ENCODE data around the gene SAMM50. TPM values are rescaled to one million over a fixed set of nuclear protein-coding genes. Genes with fewer than 3 reads are reported as not detected.

Gene SAMM50
- polyA plus RNA-seq, 3 donors: 17.0 to 70.0 (median 62.5) TPM

- Histone ChIP-seq H3K9ac (ENCODE audit: insufficient read depth, low read length, poor library complexity, severe bottlenecking) (no peak overlapping the region), H3K27me3 (ENCODE audit: control insufficient read depth in 2 of 2, insufficient read depth in 2 of 2, low read length in 2 of 2) (peaks cover 13 to 38% of the 10 kb centered on the region in 2 donors)
- H3K27me3 Mint-ChIP-seq (ENCODE audit: low read depth in 3 of 3): peaks cover 28 to 45% (median 43%) of the 10 kb centered on the region in 3 donors
Measured at GRCh38 chr22:43925433-43926348, 29.6 kb upstream of the SAMM50 start.

GRCh38 chr22:43926349-43926710 lies 28.9 kb upstream of the SAMM50 start:
- H3K27ac Mint-ChIP-seq: no peak overlapping the region
- H3K9me3 ChIP-seq (replicated peaks in 1 of 2; ENCODE audit: control insufficient read depth in 1 of 2, insufficient read depth in 1 of 2, low read length in 2 of 2): peaks cover 5 to 7% of the 10 kb centered on the region in 2 donors
- no peak overlapping the region for H2AFZ ChIP-seq (ENCODE audit: insufficient read depth, low read depth, low read length, poor library complexity, severe bottlenecking)
- H4K20me1 ChIP-seq (ENCODE audit: insufficient read depth, low read length): no peaks in the 10 kb centered on the region
- H3K36me3 ChIP-seq (replicated peaks in 1 of 2; ENCODE audit: control insufficient read depth in 1 of 2, insufficient read depth in 2 of 2, low read length in 2 of 2): no peaks in the 10 kb centered on the region
- peaks cover 0 to 15% (median 13%) of the 10 kb centered on the region in 7 donors for H3K9me3 Mint-ChIP-seq
- H3K9ac ChIP-seq (ENCODE audit: insufficient read depth, low read length, poor library complexity, severe bottlenecking): no peak overlapping the region
- H3K4me3 Mint-ChIP-seq: no peak overlapping the region
- no peaks in the 10 kb centered on the region for H3K79me2 ChIP-seq (ENCODE audit: insufficient read depth, low read length)
- TF ChIP-seq CTCF (IDR thresholded peaks at IDR 0.05): no peak
- H3K36me3 Mint-ChIP-seq: peaks cover 0 to 2% of the 10 kb centered on the region in 2 donors
- H3K27me3 ChIP-seq (ENCODE audit: control insufficient read depth in 2 of 2, insufficient read depth in 2 of 2, low read length in 2 of 2): peaks cover 13 to 36% of the 10 kb centered on the region in 2 donors
- intact Hi-C loops (cut with micrococcal nuclease): no loop called here
- H3K4me1 ChIP-seq (ENCODE audit: control insufficient read depth in 1 of 2, insufficient read depth in 2 of 2, low read length in 2 of 2): peaks cover 22 to 23% of the 10 kb centered on the region in 2 donors
- peaks cover 21% of the 10 kb centered on the region for H3K4me1 Mint-ChIP-seq
- peaks cover 30 to 42% (median 40%) of the 10 kb centered on the region in 3 donors for H3K27me3 Mint-ChIP-seq (ENCODE audit: low read depth in 3 of 3)
- H3K4me3 ChIP-seq (replicated peaks in 1 of 3; ENCODE audit: low read depth in 2 of 3, low read length in 3 of 3): no peak overlapping the region
- no peak for DNase-seq
- H3K4me2 ChIP-seq (replicated peaks; ENCODE audit: extremely low read depth, low read length, poor library complexity, severe bottlenecking): no peak overlapping the region
- WGBS (ENCODE audit: insufficient coverage): no CpG with 5 or more reads among the region's 1 CpG
- no peak overlapping the region for H3K27ac ChIP-seq (ENCODE audit: low read depth in 1 of 2, low read length in 2 of 2)

More at GRCh38 chr22:43925433-43926348, 29.6 kb upstream of the SAMM50 start:
- Histone ChIP-seq H3K79me2 (ENCODE audit: insufficient read depth, low read length) (no peaks in the 10 kb centered on the region), H3K4me3 (replicated peaks in 1 of 3; ENCODE audit: low read depth in 2 of 3, low read length in 3 of 3) (no peak overlapping the region), H3K4me1 (ENCODE audit: control insufficient read depth in 1 of 2, insufficient read depth in 2 of 2, low read length in 2 of 2) (peaks cover 22 to 23% of the 10 kb centered on the region in 2 donors), H3K9me3 (replicated peaks in 1 of 2; ENCODE audit: control insufficient read depth in 1 of 2, insufficient read depth in 1 of 2, low read length in 2 of 2) (peaks cover 5 to 7% of the 10 kb centered on the region in 2 donors), H2AFZ (ENCODE audit: insufficient read depth, low read depth, low read length, poor library complexity, severe bottlenecking) (no peak overlapping the region), H3K27ac (ENCODE audit: low read depth in 1 of 2, low read length in 2 of 2) (no peak overlapping the region), H3K36me3 (replicated peaks in 1 of 2; ENCODE audit: control insufficient read depth in 1 of 2, insufficient read depth in 2 of 2, low read length in 2 of 2) (no peaks in the 10 kb centered on the region), H3K4me2 (replicated peaks; ENCODE audit: extremely low read depth, low read length, poor library complexity, severe bottlenecking) (no peak overlapping the region), H4K20me1 (ENCODE audit: insufficient read depth, low read length) (no peaks in the 10 kb centered on the region)
- Mint-ChIP-seq H3K4me1 (peaks cover 21% of the 10 kb centered on the region), H3K36me3 (peaks cover 0 to 2% of the 10 kb centered on the region in 2 donors), H3K4me3 (peak overlapping the region; percentile 4 to 73), H3K9me3 (peaks cover 0 to 15% (median 13%) of the 10 kb centered on the region in 7 donors), H3K27ac (peak overlapping the region in 1 of 7 donors; percentile 48)
- WGBS (ENCODE audit: insufficient coverage): 79% methylated on average over 5 of the region's 6 CpGs
- intact Hi-C loops (cut with micrococcal nuclease): no loop called here
- DNase-seq: no peak
- no peak for TF ChIP-seq CTCF (IDR thresholded peaks at IDR 0.05)
